NCI-H1417 treated with DMSO at 0.1 percent for 48 hours (cell line): ENCODE results near the gene ZDHHC8.

Experiments used
- DNase-seq: peaks from one replicate; lab custom pipeline; 2025; lab: John Stamatoyannopoulos, UW

ZDHHC8 gene

GRCh38 chr22:20096574-20097420 lies 34.8 kb upstream of the ZDHHC8 start:
- DNase-seq, result no peak

DNA sequence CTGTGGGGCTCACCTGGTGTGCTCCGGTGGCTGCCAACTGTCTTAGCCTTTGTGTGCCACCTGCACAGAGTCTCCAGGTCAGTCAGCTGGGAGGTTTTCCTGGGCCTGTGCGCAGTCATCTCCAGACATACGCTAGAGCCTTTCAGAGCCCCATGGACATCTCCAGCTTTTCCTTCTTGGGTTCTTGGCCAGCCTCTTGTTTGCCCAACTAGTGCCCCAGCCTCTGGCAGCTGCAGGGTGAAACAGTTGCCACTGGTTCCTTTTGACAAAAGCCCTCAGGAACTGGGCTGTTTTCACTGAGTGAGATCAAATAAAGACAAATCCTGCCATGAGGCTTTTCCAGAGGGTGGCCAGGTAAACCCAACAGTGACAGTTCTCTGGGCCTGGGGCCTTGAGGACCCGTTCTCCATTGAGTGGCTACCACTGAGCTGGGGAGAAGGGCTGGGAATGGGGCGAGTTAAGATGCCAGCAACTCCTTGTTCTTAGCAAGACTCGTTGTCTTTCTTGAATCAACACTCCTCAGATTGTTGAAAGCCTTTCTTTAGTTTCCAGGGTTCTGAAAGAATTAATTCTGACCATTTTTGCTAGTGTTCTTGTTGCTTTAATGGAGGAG lies 32.4 kb upstream of the ZDHHC8 start:
- no peak for DNase-seq

DNA sequence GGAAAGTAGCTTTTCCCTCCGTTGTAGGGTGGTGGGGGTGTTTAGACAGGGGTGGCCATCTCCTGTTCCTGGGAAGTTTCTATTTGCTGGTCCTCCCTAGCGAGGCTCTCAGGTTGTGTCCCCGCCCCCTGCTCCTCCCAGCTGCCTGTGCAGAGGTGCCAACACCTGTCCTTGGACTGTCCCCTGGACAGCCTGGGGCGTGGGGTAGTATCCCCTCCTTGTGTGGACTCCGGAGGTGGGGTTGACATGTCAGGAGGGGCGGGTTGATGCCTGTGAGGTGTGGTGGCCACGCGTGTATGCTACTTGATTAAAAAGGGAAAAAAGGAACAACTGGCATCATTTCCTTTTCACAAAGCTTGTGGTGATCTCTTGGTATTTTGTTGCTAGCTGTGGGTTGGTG lies 30.0 kb upstream of the ZDHHC8 start:
- no peak for DNase-seq

- no peak for DNase-seq
These were observed 29.3 kb upstream of the ZDHHC8 start for GRCh38 chr22:20102203-20102780.

DNA sequence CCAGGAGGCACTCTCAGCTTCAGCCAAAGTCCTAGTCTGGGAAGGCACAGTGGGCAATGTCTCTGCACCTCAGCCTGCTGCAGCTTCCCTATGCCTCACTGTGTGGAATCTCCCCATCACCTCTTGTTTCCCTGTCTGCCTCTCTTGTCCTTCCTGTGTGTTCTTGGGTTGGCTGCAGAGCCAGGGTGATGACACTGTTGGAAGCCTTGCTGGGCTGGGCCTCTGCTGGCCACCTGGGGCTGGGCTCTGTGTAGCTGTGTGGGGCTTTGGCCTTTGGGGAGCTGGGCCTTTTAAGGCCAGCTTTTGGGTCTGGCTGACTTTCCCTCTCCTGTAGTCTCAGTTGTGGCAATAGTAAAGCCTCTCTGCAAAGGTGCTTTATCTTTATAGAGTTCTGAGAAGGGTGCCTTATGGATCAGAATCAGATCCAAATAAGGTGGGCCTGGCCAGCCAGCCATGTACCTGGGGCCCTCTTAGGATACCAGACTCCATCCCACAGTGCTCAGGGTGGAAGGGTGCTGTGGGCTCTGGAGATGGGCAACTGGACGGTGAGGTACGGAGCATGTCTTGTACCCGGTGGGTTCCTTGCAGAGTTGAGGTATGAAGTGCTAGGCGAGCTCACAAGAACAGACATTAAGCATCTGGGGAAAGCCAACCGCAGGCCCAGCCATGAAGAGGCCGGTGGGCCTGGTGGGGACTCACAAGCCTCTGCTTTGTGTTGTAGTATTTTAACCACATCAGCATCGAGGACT lies 26.0 kb upstream of the ZDHHC8 start:
- no peak for DNase-seq

- no peak for DNase-seq
These were observed 25.3 kb upstream of the ZDHHC8 start for GRCh38 chr22:20106205-20106848.

- DNase-seq, result no peak
These were observed 24.8 kb upstream of the ZDHHC8 start for GRCh38 chr22:20106849-20107237.

DNA sequence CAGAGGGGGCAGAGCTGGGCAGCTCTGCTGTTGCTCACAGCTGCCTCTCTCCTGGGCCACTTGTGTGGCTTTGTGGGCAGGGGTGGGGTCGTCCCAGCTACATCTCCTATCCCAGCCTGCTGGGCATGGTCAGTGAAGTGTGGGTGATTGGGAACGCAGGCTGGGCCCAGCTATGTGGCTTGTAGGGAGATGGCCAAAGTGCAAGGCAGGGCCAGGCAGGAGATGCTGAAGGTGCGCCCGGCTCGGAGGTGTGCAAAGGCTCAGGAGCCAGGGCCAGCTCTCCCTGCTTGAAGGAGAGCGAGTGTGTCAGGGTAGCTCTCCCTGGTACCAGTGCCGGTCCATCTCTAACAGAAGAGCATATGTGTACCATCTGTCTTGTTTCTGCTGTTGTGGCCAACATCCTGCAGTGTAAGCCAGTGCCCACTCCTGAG lies 24.1 kb upstream of the ZDHHC8 start:
- DNase-seq, result no peak

DNA sequence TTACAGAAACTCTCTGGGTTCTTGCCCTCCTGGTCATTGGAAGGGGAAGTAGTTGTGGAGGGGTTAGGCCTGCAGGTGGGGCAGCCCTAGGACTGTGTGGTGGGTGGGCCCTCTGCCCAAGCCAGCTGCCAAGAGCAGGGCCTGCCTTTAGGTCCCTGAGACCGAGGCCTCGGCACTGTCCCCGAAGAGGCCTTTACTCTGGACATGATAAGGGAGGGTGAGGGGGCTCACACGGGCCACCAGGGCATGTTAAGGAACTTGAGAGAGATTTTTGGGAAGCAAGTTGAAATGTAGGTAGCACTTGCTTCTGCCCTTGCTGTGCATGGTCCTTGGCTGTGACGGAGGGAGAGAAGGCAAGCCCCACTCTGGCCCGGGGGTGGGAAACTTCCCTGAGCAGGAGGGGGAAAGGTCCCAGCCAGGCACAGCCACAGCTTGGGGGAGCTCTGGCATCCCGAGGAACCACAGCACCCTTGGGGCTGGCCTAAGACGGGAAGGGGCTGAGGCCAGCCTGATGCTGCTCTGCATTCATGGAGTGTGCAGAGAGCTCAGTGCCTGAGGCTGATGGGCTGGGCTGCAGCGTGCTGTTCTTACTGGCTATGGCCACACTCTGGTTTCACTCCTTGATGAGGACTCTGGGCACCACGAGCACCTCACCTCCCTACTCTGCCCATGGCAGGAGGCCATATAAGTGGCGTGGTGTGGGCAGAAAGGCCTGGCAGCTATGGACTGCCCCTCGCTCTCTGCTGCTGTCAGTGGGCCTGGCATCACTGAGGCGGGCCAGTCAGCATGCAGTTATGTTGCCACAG lies 23.4 kb upstream of the ZDHHC8 start:
- DNase-seq, result no peak

DNA sequence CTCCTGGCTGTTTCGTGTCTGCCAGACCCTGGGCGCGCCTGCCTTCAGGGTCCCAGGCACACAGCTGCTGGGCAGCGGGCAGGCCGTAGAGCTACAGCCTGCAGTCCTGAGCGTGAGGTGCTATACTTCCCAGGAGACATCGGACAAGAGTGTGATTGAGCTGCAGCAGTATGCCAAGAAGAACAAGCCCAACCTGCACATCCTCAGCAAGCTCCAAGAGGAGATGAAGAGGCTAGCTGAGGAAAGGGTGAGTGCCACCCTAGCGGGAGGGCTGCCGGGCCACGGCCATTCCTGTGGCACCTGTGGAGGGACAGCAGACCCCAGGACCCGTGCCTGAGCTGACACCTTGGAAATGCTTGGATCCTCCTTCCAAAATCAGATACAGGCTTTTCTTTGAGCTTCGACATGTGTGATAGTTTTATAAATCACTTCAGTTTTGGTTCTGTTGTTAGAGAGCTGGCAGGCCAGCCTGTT lies 22.8 kb upstream of the ZDHHC8 start:
- no peak for DNase-seq

- DNase-seq, result no peak
These were observed 21.9 kb upstream of the ZDHHC8 start for GRCh38 chr22:20109411-20110358.

DNA sequence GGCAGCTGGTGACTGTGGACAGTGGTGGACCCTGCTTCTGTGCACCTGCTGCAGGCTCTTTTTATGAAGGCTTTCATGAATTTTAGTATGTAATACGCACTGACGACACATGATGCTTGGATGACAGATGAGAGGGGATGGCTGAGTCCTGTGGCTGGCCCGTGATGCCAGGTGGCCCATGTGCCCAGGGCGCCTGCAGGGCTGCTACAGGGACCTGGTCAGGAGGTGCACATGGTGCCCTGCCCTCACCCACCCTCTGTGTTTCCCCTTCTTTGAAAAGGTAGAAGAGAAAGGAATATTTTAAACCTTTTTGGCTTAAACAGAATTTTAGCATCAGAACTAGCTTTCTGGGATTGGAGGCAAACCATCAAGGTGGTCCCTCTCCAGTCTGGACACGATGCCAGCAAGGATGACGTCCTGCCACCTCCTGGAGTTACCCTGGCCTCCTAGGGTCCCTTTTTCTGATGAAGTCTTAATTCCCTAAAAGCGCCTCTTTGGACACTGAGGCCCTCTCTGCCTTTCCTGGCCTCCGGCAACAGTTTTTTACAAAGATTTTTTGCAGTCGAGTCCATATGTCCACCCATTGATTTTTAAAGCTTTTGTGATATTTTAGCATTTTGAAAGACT lies 21.1 kb upstream of the ZDHHC8 start:
- DNase-seq, result no peak

DNA sequence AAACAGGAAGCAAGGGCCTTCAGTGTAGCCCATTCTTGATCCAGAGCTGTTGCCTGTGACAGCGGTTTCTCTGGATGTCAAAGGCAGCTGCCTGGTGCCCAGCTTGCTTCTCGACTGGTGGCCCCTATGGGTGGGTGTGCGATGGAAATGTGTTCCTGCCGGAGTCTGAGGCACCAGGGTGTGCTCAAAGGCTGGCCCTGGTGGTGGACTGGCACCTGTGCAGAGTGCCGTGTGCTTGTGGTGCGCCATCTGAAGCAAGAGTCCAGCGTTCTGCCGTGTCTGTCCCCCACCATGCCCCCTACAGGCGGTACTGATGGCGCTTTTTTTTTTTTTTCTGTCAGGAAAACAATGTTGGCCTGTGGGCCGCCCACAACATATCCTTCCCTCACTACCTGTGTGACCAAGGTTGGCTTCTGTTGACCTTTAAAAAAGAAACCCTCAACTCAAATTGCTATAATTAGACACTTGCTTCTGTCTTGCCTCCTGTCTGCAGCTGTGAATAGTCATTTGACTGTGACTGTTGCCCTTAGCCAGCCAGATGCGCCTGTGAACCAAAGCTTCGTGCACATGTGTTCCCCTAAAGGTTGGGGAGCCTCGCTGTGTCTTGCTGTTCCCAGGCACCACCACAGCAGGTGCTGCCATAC lies 20.4 kb upstream of the ZDHHC8 start:
- DNase-seq, result no peak

GRCh38 chr22:20111689-20112622 lies 19.6 kb upstream of the ZDHHC8 start:
- no peak for DNase-seq

DNA sequence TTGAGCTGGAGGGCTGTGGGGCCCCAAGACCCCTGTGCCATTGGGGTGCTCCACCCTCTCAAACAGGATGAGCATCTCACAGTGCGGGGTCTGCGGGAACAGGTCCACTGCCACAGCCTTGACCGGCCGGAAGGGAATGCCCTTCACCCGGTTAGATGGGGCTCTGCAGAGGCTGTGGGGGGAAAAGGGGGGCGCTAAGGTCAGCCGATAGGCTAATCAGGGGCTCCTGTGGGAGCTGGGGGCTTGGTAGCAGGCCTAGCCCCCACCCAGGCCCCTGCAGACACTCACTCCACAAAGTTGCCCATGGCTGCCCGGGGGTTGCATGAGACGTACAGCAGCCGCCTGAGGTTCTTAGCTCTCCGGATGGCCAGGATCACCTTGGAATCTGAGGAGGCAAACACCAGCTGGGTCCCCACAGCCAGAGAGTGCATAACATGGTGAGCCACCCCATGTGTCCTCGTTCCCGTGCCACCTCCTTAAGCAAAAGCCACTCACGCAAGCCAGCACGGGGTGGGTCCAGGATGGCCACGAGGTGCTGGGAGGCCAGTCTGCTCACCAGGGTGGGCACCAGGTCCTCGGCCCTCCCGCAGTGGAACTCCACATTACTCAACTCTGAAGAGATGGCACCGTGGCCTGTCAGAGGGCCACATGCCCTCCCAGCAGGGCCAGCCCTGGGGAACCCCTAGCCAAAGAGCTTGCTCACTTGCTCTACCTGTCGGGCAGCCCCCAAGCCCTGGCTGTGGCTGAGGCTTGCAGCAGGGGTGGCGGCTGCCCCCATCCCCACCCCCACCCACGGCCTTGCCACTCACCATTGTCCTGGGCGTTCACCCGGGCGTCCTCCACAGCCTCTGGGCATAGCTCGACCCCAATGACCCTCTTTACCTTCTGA lies 18.7 kb upstream of the ZDHHC8 start:
- DNase-seq, result no peak

- no peak for DNase-seq
These were observed 17.9 kb upstream of the ZDHHC8 start for GRCh38 chr22:20113551-20114310.
